IPS-15b (cell line): ENCODE results near the gene TNFRSF25.

ENCODE experiments used
- H3K27me3 ChIP-seq: one replicate; pipeline ENCODE4 v1.6.1; 2013; ENCODE audit warnings: low read length; ENCODE audit not compliant: control insufficient read depth, insufficient read depth
- H3K36me3 ChIP-seq: one replicate; pipeline ENCODE4 v1.6.1; 2013; ENCODE audit warnings: low read length; ENCODE audit not compliant: control insufficient read depth, insufficient read depth
- H3K4me1 ChIP-seq: one replicate; pipeline ENCODE4 v1.6.1; 2013; ENCODE audit warnings: mild to moderate bottlenecking, low read length; ENCODE audit not compliant: control insufficient read depth, insufficient read depth
- H3K4me3 ChIP-seq: one replicate; pipeline ENCODE4 v1.5.1; 2013; ENCODE audit warnings: low read depth, low read length
- H3K9ac ChIP-seq: one replicate; pipeline ENCODE4 v1.6.1; 2013; ENCODE audit warnings: low read depth, mild to moderate bottlenecking, low read length
- H3K9me3 ChIP-seq: one replicate; pipeline ENCODE4 v1.6.1; 2013; ENCODE audit warnings: mild to moderate bottlenecking, low read length; ENCODE audit not compliant: control insufficient read depth, insufficient read depth

The TNFRSF25 gene

GRCh38 chr1:6508154-6508815 is 42.3 kb upstream of the TNFRSF25 start:
- Histone ChIP-seq H3K4me3 (no peak overlapping the region), H3K9me3 (no peaks in the 10 kb centered on the region), H3K9ac (no peak overlapping the region), H3K36me3 (no peaks in the 10 kb centered on the region), H3K4me1 (no peaks in the 10 kb centered on the region), H3K27me3 (no peaks in the 10 kb centered on the region)

- no peak overlapping the region for H3K9ac ChIP-seq
- no peak overlapping the region for H3K4me3 ChIP-seq
- H3K27me3 ChIP-seq = no peaks in the 10 kb centered on the region
- H3K36me3 ChIP-seq = no peaks in the 10 kb centered on the region
- H3K9me3 ChIP-seq = no peaks in the 10 kb centered on the region
- H3K4me1 ChIP-seq = no peaks in the 10 kb centered on the region
Observed at GRCh38 chr1:6507461-6507911, 41.5 kb upstream of the TNFRSF25 start.

- no peaks in the 10 kb centered on the region for H3K27me3 ChIP-seq
- H3K4me3 ChIP-seq = no peak overlapping the region
- no peak overlapping the region for H3K9ac ChIP-seq
- no peaks in the 10 kb centered on the region for H3K4me1 ChIP-seq
- H3K36me3 ChIP-seq = no peaks in the 10 kb centered on the region
- no peaks in the 10 kb centered on the region for H3K9me3 ChIP-seq
Observed at GRCh38 chr1:6507037-6507428, 41.1 kb upstream of the TNFRSF25 start.

- H3K36me3 ChIP-seq = no peaks in the 10 kb centered on the region
- H3K4me1 ChIP-seq = no peaks in the 10 kb centered on the region
- H3K4me3 ChIP-seq = no peak overlapping the region
- no peaks in the 10 kb centered on the region for H3K9me3 ChIP-seq
- no peaks in the 10 kb centered on the region for H3K27me3 ChIP-seq
- no peak overlapping the region for H3K9ac ChIP-seq
Observed at GRCh38 chr1:6506210-6507036, 40.5 kb upstream of the TNFRSF25 start.

- Histone ChIP-seq H3K4me3 (no peak overlapping the region), H3K9ac (no peak overlapping the region), H3K27me3 (no peaks in the 10 kb centered on the region), H3K4me1 (no peaks in the 10 kb centered on the region), H3K9me3 (no peaks in the 10 kb centered on the region), H3K36me3 (no peaks in the 10 kb centered on the region)
Observed at GRCh38 chr1:6505367-6506209, 39.6 kb upstream of the TNFRSF25 start.

GRCh38 chr1:6504887-6505286 is 38.9 kb upstream of the TNFRSF25 start:
- H3K9ac ChIP-seq = no peak overlapping the region
- no peaks in the 10 kb centered on the region for H3K36me3 ChIP-seq
- H3K4me1 ChIP-seq = no peaks in the 10 kb centered on the region
- H3K4me3 ChIP-seq = no peak overlapping the region
- H3K9me3 ChIP-seq = no peaks in the 10 kb centered on the region
- H3K27me3 ChIP-seq = no peaks in the 10 kb centered on the region

- Histone ChIP-seq H3K4me3 (no peak overlapping the region), H3K9me3 (no peaks in the 10 kb centered on the region), H3K9ac (no peak overlapping the region), H3K36me3 (no peaks in the 10 kb centered on the region), H3K4me1 (no peaks in the 10 kb centered on the region), H3K27me3 (no peaks in the 10 kb centered on the region)
Observed at GRCh38 chr1:6503884-6504602, 38.1 kb upstream of the TNFRSF25 start.

- no peak overlapping the region for H3K9ac ChIP-seq
- H3K4me3 ChIP-seq = no peak overlapping the region
- no peaks in the 10 kb centered on the region for H3K9me3 ChIP-seq
- no peaks in the 10 kb centered on the region for H3K4me1 ChIP-seq
- H3K27me3 ChIP-seq = peaks cover 5% of the 10 kb centered on the region
- no peaks in the 10 kb centered on the region for H3K36me3 ChIP-seq
Observed at GRCh38 chr1:6502000-6502891, 36.3 kb upstream of the TNFRSF25 start.

GRCh38 chr1:6501279-6501813 is 35.4 kb upstream of the TNFRSF25 start:
- Histone ChIP-seq H3K9ac (no peak overlapping the region), H3K27me3 (peaks cover 7% of the 10 kb centered on the region), H3K4me3 (no peak overlapping the region), H3K9me3 (no peaks in the 10 kb centered on the region), H3K4me1 (no peaks in the 10 kb centered on the region), H3K36me3 (no peaks in the 10 kb centered on the region)

- no peaks in the 10 kb centered on the region for H3K36me3 ChIP-seq
- no peaks in the 10 kb centered on the region for H3K9me3 ChIP-seq
- peaks cover 4% of the 10 kb centered on the region for H3K4me1 ChIP-seq
- peaks cover 12% of the 10 kb centered on the region for H3K27me3 ChIP-seq
- H3K4me3 ChIP-seq = no peak overlapping the region
- no peak overlapping the region for H3K9ac ChIP-seq
Observed at GRCh38 chr1:6500544-6501278, 34.7 kb upstream of the TNFRSF25 start.
